Esophagus muscularis mucosa (tissue), 4 donors: ENCODE measurements around the gene PTRH2. TPM values are rescaled to one million over a fixed set of nuclear protein-coding genes. Genes with fewer than 3 reads are reported as not detected.

Experiments
- DNase-seq: peaks from one replicate; pipeline ENCODE4 v3.0.0-alpha.2; 2017; ENCODE audit errors: extremely low spot score
- H3K27ac ChIP-seq, 4 donors: fragments of 200-600 bp; sonication (generic); replicated peaks in 1 of 4; 1 replicate in 3 of 4; 2 replicates in 1 of 4; pipeline ENCODE4 v1.5.1; 2016 to 2019; ENCODE audit warnings: mild to moderate bottlenecking in 1 of 4
- H3K27me3 ChIP-seq, 4 donors: fragments of 200-600 bp; sonication (generic); one replicate each; pipeline versions ENCODE4 v1.5.1 to v1.6.0; 2016 to 2019
- H3K36me3 ChIP-seq, 4 donors: fragments of 200-600 bp; sonication (generic); one replicate each; pipeline ENCODE4 v1.5.1; 2016 to 2019
- H3K4me1 ChIP-seq, 4 donors: fragments of 200-600 bp; sonication (generic); one replicate each; pipeline ENCODE4 v1.5.1; 2016 to 2019
- H3K4me3 ChIP-seq, 4 donors: fragments of 200-600 bp; sonication (generic); 1 replicate in 2 of 4; 2 replicates in 2 of 4; pipeline ENCODE4 v1.5.1; 2016 to 2019; ENCODE audit warnings: mild to moderate bottlenecking in 4 of 4, moderate library complexity in 1 of 4
- H3K9me3 ChIP-seq, 4 donors: fragments of 200-600 bp; sonication (generic); 1 replicate in 3 of 4; 2 replicates in 1 of 4; pipeline ENCODE4 v1.5.1; 2016 to 2019
- EP300 ChIP-seq: sonication (generic); formaldehyde crosslinking; IDR thresholded peaks from one replicate; pipeline ENCODE4 v1.6.1; 2017; ENCODE audit warnings: antibody characterized with exemption
- POLR2A ChIP-seq: fragments of 450-650 bp; IDR thresholded peaks from one replicate; pipeline ENCODE4 v1.6.1; 2017; ENCODE audit warnings: antibody characterized with exemption, moderate library complexity, mild to moderate bottlenecking, low read depth
- POLR2AphosphoS5 ChIP-seq, 2 donors: sonication (generic); formaldehyde crosslinking; IDR thresholded peaks; one replicate each; pipeline ENCODE4 v1.6.1; 2017; ENCODE audit warnings: antibody characterized with exemption in 2 of 2
- WGBS: methylation state at CpG from one replicate; pipeline ENCODE4 v1.1.5; 2018; 5-methylcytosine and 5-hydroxymethylcytosine counted together
- intact Hi-C: fragments of 100-400 bp; cut with DNase I; formaldehyde crosslinking; loops from one replicate; pipeline ENCODE4 v1.15.1; 2023
- total RNA-seq, 4 donors: library from RNA; depleted of rRNA; stranded (reverse); fragments of >200 nt; gene quantifications; one replicate each; pipeline versions ENCODE4 v1.1.0 to v1.2.1, GENCODE V29; 2016
- TF ChIP-seq, protein P1 (sequence below), 3 experiments: fragments of 200-600 bp in 2 of 3; fragments of 450-650 bp in 1 of 3; sonication (generic) in 2 of 3; IDR thresholded peaks; one replicate each; pipeline ENCODE4 v1.5.1; 2017 to 2019; ENCODE audit warnings: antibody characterized with exemption in 3 of 3, mild to moderate bottlenecking in 2 of 3, moderate library complexity in 1 of 3

PTRH2 gene
- total RNA-seq, 4 donors from 2014 or later, result 11.4 to 31.1 (median 15.2) TPM

DNA sequence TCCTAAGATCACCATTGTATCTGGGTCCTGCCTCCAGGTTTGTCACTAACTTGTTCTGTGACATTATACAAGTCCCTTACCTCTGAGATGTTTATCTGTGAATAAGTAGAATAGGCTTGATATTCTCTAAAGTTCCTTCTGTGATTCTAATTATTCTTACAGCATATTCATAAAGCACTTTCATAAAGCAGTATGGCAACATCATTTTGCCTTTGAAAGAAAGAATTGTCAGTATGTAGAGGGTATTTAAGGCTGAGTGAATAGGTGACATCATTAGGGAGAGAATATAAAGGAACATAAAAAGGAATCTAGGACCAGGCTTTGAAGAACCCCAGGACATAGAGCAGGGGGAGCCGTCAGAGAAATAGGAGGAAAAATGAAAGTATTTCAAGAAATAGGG, 15.8 kb upstream of the PTRH2 start:
- intact Hi-C loops, result no loop called here
- no peaks in the 10 kb centered on the region for H3K36me3 ChIP-seq
- peaks cover 3 to 31% (median 20%) of the 10 kb centered on the region in 4 donors for H3K4me1 ChIP-seq
- WGBS, result 76% methylated on average over 1 of the region's 1 CpG
- no peak for TF ChIP-seq POLR2A
- no peak for TF ChIP-seq EP300
- TF ChIP-seq, protein P1, sequence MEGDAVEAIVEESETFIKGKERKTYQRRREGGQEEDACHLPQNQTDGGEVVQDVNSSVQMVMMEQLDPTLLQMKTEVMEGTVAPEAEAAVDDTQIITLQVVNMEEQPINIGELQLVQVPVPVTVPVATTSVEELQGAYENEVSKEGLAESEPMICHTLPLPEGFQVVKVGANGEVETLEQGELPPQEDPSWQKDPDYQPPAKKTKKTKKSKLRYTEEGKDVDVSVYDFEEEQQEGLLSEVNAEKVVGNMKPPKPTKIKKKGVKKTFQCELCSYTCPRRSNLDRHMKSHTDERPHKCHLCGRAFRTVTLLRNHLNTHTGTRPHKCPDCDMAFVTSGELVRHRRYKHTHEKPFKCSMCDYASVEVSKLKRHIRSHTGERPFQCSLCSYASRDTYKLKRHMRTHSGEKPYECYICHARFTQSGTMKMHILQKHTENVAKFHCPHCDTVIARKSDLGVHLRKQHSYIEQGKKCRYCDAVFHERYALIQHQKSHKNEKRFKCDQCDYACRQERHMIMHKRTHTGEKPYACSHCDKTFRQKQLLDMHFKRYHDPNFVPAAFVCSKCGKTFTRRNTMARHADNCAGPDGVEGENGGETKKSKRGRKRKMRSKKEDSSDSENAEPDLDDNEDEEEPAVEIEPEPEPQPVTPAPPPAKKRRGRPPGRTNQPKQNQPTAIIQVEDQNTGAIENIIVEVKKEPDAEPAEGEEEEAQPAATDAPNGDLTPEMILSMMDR (IDR thresholded peaks at IDR 0.05), result no peak
- no peak for TF ChIP-seq POLR2AphosphoS5 (IDR thresholded peaks at IDR 0.05)
- no peak for DNase-seq
- no peaks in the 10 kb centered on the region for H3K27me3 ChIP-seq
- H3K4me3 ChIP-seq, result no peak overlapping the region
- H3K27ac ChIP-seq, result no peak overlapping the region
- no peaks in the 10 kb centered on the region for H3K9me3 ChIP-seq

DNA sequence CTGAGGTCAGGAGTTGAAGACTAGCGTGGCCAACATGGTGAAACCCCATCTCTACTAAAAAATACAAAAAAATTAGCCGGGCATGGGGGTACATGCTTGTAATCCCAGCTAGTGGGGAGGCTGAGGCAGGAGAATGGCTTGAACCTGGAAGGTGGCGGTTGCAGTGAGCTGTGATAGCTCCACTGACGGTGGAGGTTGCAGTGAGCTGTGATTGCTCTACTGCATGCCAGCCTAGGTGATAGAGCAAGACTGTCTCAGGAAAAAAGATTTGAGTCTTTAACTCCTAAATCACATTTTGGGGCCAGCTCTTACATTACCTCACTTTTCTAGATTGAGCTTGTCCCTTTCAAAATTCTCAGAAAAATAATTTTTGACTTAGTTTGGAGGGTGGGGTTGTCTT, 15.4 kb upstream of the PTRH2 start:
- intact Hi-C loops, result no loop called here
- Histone ChIP-seq H3K4me1 (peaks cover 3 to 31% (median 21%) of the 10 kb centered on the region in 4 donors), H3K36me3 (no peaks in the 10 kb centered on the region), H3K27ac (no peak overlapping the region), H3K27me3 (no peaks in the 10 kb centered on the region), H3K4me3 (no peak overlapping the region), H3K9me3 (no peaks in the 10 kb centered on the region)
- TF ChIP-seq POLR2A, result no peak
- TF ChIP-seq, protein P1 (IDR thresholded peaks at IDR 0.05), result no peak
- TF ChIP-seq EP300, result no peak
- no peak for TF ChIP-seq POLR2AphosphoS5 (IDR thresholded peaks at IDR 0.05)
- WGBS, result 97% methylated on average over 4 of the region's 4 CpGs
- no peak for DNase-seq

DNA sequence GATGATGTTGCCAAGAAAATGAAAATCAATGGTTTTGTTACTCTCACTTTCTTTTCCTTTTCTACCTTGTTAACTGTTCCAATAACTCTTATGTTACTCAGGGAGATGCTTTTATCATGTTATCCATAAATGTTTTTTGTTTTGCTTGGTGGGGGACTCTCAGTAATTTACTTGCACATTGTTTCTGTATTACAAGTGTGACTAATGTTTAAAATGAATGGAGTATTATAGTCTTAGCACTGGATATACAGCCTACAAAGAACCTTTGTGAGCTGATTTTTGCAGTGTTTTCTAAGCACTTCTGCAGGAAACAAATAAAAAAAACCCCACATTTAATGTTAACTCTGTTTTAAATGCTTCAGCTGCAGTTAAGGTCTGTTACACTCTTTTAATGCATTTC, 12.3 kb upstream of the PTRH2 start:
- no peak for DNase-seq
- Histone ChIP-seq H3K36me3 (no peaks in the 10 kb centered on the region), H3K27me3 (no peaks in the 10 kb centered on the region), H3K4me1 (peaks cover 0 to 35% (median 28%) of the 10 kb centered on the region in 4 donors), H3K27ac (no peak overlapping the region), H3K4me3 (no peak overlapping the region), H3K9me3 (no peaks in the 10 kb centered on the region)
- intact Hi-C loops, result no loop called here
- TF ChIP-seq EP300 (no peak), POLR2A (no peak), POLR2AphosphoS5 (IDR thresholded peaks at IDR 0.05) (no peak)
- TF ChIP-seq, protein P1 (IDR thresholded peaks at IDR 0.05), result no peak

DNA sequence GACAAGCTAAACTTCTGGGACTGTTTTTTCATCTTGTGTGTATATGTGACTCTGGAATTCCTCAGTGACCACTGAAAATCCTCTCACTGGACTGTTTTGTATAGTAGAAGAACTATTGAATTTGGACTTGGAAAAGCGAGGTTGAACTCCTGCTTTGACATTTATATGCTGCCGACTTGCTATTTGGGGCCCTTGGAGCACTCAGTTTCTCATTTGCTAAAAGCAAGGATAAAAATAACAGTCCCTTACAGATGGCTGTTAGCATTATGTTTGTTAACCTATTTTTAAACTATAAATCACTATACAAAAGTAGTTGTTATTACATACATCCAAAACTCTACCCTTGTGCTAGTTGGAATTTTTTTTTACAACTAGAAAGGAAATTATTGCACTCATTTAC, 9.2 kb upstream of the PTRH2 start:
- peaks cover 0 to 31% (median 27%) of the 10 kb centered on the region in 4 donors for H3K4me1 ChIP-seq
- intact Hi-C loops, result no loop called here
- H3K27ac ChIP-seq, result peak overlapping the region; percentile 14 to 60 (median 26)
- no peak for TF ChIP-seq POLR2AphosphoS5 (IDR thresholded peaks at IDR 0.05)
- TF ChIP-seq, protein P1 (IDR thresholded peaks at IDR 0.05), result no peak
- no peak for TF ChIP-seq EP300
- no peak for TF ChIP-seq POLR2A
- H3K9me3 ChIP-seq, result no peaks in the 10 kb centered on the region
- 68% methylated on average over 2 of the region's 2 CpGs for WGBS
- H3K27me3 ChIP-seq, result no peaks in the 10 kb centered on the region
- DNase-seq, result no peak
- H3K36me3 ChIP-seq, result no peaks in the 10 kb centered on the region
- no peak overlapping the region for H3K4me3 ChIP-seq

DNA sequence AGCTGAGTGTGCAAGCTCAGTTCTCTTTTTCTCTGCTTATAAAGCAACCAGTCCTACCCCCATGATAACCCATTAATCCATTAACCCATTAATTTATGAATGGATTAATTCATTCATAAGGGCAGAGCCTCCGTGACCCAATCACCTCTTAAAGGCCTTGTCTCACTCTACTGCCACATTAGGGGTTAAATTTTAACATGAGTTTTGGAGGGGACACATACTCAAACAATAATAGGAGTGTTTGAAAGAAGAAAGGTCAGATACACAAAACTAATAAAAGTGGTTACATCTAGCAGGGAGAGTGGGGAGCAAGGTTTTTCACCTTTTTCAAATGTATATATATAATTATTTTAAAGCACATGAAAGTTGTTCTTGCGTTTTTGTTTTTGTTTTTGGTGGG, 7.0 kb upstream of the PTRH2 start:
- WGBS, result 83% methylated on average over 2 of the region's 2 CpGs
- no peak overlapping the region for H3K27ac ChIP-seq
- H3K4me3 ChIP-seq, result no peak overlapping the region
- no peaks in the 10 kb centered on the region for H3K36me3 ChIP-seq
- no peaks in the 10 kb centered on the region for H3K27me3 ChIP-seq
- TF ChIP-seq EP300 (no peak), POLR2AphosphoS5 (IDR thresholded peaks at IDR 0.05) (no peak), POLR2A (no peak)
- TF ChIP-seq, protein P1 (IDR thresholded peaks at IDR 0.05), result no peak
- DNase-seq, result no peak
- intact Hi-C loops, result no loop called here
- H3K4me1 ChIP-seq, result peaks cover 4 to 34% (median 28%) of the 10 kb centered on the region in 4 donors
- no peaks in the 10 kb centered on the region for H3K9me3 ChIP-seq
